Neural progenitor cell (in vitro differentiated cells): Measurements from ENCODE around the gene ZNF264. TPM values are rescaled to one million over a fixed set of nuclear protein-coding genes. Genes with fewer than 3 reads are reported as not detected.

Source experiments
- DNase-seq: peaks from one replicate; pipeline ENCODE4 v3.0.0-alpha.2; 2016; ENCODE audit warnings: low spot score
- H2AFZ ChIP-seq: fragments of 200-600 bp; sonication (generic); replicated peaks from 2 replicates; pipeline ENCODE4 v1.6.1; 2016; ENCODE audit warnings: antibody characterized with exemption
- H3F3A ChIP-seq: fragments of 200-600 bp; sonication (generic); 2 replicates; pipeline ENCODE4 v1.6.1; 2016; ENCODE audit warnings: antibody characterized with exemption, low read depth
- H3K27ac ChIP-seq: fragments of 200-600 bp; sonication (generic); 2 replicates; pipeline ENCODE4 v1.5.1; 2016; ENCODE audit warnings: mild to moderate bottlenecking
- H3K27me3 ChIP-seq: fragments of 200-600 bp; sonication (generic); 2 replicates; pipeline ENCODE4 v1.6.1; 2016; ENCODE audit warnings: mild to moderate bottlenecking, moderate library complexity
- H3K36me3 ChIP-seq: fragments of 200-600 bp; sonication (generic); 2 replicates; pipeline ENCODE4 v1.5.1; 2016
- H3K4me1 ChIP-seq: fragments of 200-600 bp; sonication (generic); 2 replicates; pipeline ENCODE4 v1.6.1; 2016; ENCODE audit warnings: mixed run types
- H3K4me2 ChIP-seq: fragments of 200-600 bp; sonication (generic); 2 replicates; pipeline ENCODE4 v1.6.1; 2016
- H3K4me3 ChIP-seq: fragments of 200-600 bp; sonication (generic); 2 replicates; pipeline ENCODE4 v1.5.1; 2016
- H3K79me2 ChIP-seq: fragments of 200-600 bp; sonication (generic); 2 replicates; pipeline ENCODE4 v1.6.1; 2016; ENCODE audit warnings: low read depth
- H3K9ac ChIP-seq: fragments of 200-600 bp; sonication (generic); 2 replicates; pipeline ENCODE4 v1.6.1; 2016
- H3K9me3 ChIP-seq: fragments of 200-600 bp; sonication (generic); 2 replicates; pipeline ENCODE4 v1.5.1; 2016; ENCODE audit warnings: low read depth
- H4K20me1 ChIP-seq: fragments of 200-600 bp; sonication (generic); 2 replicates; pipeline ENCODE4 v1.6.1; 2016; ENCODE audit warnings: low read depth
- H3K27ac Mint-ChIP-seq: 3 replicates; pipeline ENCODE4 v1.8.0; 2021; ENCODE audit warnings: mixed read lengths
- H3K27me3 Mint-ChIP-seq: 2 replicates; pipeline ENCODE4 v1.8.0; 2022; ENCODE audit warnings: low read depth, mild to moderate bottlenecking, inconsistent platforms, moderate library complexity, mixed read lengths; ENCODE audit not compliant: insufficient read depth
- H3K36me3 Mint-ChIP-seq: 3 replicates; pipeline ENCODE4 v1.8.0; 2021; ENCODE audit warnings: mixed read lengths
- H3K4me1 Mint-ChIP-seq: 3 replicates; pipeline ENCODE4 v1.8.0; 2021; ENCODE audit warnings: mixed read lengths
- H3K4me3 Mint-ChIP-seq: 3 replicates; pipeline ENCODE4 v1.8.0; 2021; ENCODE audit warnings: mild to moderate bottlenecking, moderate library complexity, mixed read lengths
- H3K9me3 Mint-ChIP-seq: 3 replicates; pipeline ENCODE4 v1.8.0; 2020; ENCODE audit warnings: mixed read lengths
- EZH2 ChIP-seq: fragments of 200-600 bp; sonication (generic); IDR thresholded peaks from 2 replicates; pipeline ENCODE4 v1.6.1; 2017; ENCODE audit warnings: antibody characterized with exemption, mild to moderate bottlenecking, moderate library complexity
- EZH2phosphoT487 ChIP-seq: fragments of 200-600 bp; sonication (generic); IDR thresholded peaks from 2 replicates; pipeline ENCODE4 v1.6.1; 2017; ENCODE audit warnings: antibody characterized with exemption
- small RNA-seq: library from RNA; depleted of rRNA; stranded (forward); fragments of <200 nt; gene quantifications from one replicate; pipeline ENCODE3, GENCODE V24; 2015
- total RNA-seq: library from RNA; depleted of rRNA; stranded (reverse); fragments of >200 nt; gene quantifications from 2 replicates; pipeline ENCODE4 v1.2.3, GENCODE V29; 2015; ENCODE audit warnings: low replicate concordance
- TF ChIP-seq, protein P1 (sequence below): fragments of 200-600 bp; sonication (generic); IDR thresholded peaks from 2 replicates; pipeline ENCODE4 v1.5.1; 2017; ENCODE audit warnings: antibody characterized with exemption, mild to moderate bottlenecking

ZNF264 gene
- total RNA-seq, 1 donor from 2014 or later = 26.9 TPM

DNA sequence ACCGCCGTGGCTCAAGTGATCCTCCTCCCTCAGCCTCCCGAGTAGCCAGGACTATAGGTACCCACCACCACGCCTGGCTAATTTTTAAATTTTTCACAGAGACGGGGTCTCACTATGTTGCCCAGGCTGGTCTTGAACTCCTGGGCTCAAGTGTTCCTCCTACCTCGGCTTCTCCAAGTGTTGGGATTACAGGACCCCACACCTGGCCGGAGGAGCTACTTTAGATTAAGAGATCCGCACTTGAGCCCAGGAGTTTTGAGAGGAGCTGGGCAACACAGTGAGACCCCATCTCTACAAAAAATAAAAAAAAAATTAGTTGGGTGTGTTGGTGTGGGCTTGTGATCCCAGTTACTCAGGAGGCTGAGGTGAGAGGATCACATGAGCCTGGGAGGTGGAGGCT is 80.0 kb downstream of the ZNF264 start:
- Mint-ChIP-seq H3K9me3 (no peaks in the 10 kb centered on the region), H3K4me3 (no peak overlapping the region), H3K27ac (no peak overlapping the region), H3K4me1 (no peaks in the 10 kb centered on the region), H3K36me3 (peaks cover 6% of the 10 kb centered on the region), H3K27me3 (no peaks in the 10 kb centered on the region)
- Histone ChIP-seq H3K36me3 (no peaks in the 10 kb centered on the region), H3K79me2 (no peaks in the 10 kb centered on the region), H3K27me3 (no peaks in the 10 kb centered on the region), H2AFZ (no peak overlapping the region), H4K20me1 (no peaks in the 10 kb centered on the region), H3K9me3 (no peaks in the 10 kb centered on the region), H3K4me1 (no peaks in the 10 kb centered on the region), H3K27ac (no peak overlapping the region), H3K4me3 (no peak overlapping the region), H3K4me2 (no peak overlapping the region), H3F3A (no peaks in the 10 kb centered on the region), H3K9ac (no peak overlapping the region)
- no peak for DNase-seq
- no peak for TF ChIP-seq EZH2
- TF ChIP-seq, protein P1, sequence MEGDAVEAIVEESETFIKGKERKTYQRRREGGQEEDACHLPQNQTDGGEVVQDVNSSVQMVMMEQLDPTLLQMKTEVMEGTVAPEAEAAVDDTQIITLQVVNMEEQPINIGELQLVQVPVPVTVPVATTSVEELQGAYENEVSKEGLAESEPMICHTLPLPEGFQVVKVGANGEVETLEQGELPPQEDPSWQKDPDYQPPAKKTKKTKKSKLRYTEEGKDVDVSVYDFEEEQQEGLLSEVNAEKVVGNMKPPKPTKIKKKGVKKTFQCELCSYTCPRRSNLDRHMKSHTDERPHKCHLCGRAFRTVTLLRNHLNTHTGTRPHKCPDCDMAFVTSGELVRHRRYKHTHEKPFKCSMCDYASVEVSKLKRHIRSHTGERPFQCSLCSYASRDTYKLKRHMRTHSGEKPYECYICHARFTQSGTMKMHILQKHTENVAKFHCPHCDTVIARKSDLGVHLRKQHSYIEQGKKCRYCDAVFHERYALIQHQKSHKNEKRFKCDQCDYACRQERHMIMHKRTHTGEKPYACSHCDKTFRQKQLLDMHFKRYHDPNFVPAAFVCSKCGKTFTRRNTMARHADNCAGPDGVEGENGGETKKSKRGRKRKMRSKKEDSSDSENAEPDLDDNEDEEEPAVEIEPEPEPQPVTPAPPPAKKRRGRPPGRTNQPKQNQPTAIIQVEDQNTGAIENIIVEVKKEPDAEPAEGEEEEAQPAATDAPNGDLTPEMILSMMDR = no peak
- TF ChIP-seq EZH2phosphoT487 = no peak

Small RNA genes lying within 50 kb of the gene (small RNA-seq; reads per million reads assigned to genes)
- gene AC025588.3 = not detected

Other genes with a start within 250 kb of the ZNF264 start
- gene USP29, start 71.5 kb upstream of the ZNF264 start, total RNA-seq = not detected in 2 replicates
- gene ZIM3, start 46.3 kb upstream of the ZNF264 start, total RNA-seq = not detected in 2 replicates
- gene DUXA, start 24.0 kb upstream of the ZNF264 start, total RNA-seq = not detected in 2 replicates
- gene AURKC, start 39.5 kb downstream of the ZNF264 start, total RNA-seq = 3.3 and 8.8 TPM in 2 replicates
- gene ZNF805, start 49.1 kb downstream of the ZNF264 start, total RNA-seq = 12.0 and 12.6 TPM in 2 replicates
- 47.5 and 52.7 TPM in 2 replicates for gene ZNF460, start 89.0 kb downstream of the ZNF264 start, total RNA-seq
- 9.5 and 11.6 TPM in 2 replicates for gene ZNF543, start 129.0 kb downstream of the ZNF264 start, total RNA-seq
- gene ZNF304, start 159.8 kb downstream of the ZNF264 start, total RNA-seq = 11.6 and 15.5 TPM in 2 replicates
- gene TRAPPC2B, start 172.1 kb downstream of the ZNF264 start, total RNA-seq = 10.7 and 23.4 TPM in 2 replicates
- 2.7 and 2.9 TPM in 2 replicates for gene ZNF547, start 172.1 kb downstream of the ZNF264 start, total RNA-seq
- gene ZNF548, start 198.4 kb downstream of the ZNF264 start, total RNA-seq = 17.7 and 18.7 TPM in 2 replicates
- gene ZNF17, start 219.7 kb downstream of the ZNF264 start, total RNA-seq = 8.5 and 10.8 TPM in 2 replicates
- gene ZNF749, start 243.8 kb downstream of the ZNF264 start, total RNA-seq = 11.7 and 13.8 TPM in 2 replicates